ENCODE results near the gene RND1. TPM values are rescaled to one million over a fixed set of nuclear protein-coding genes. Genes with fewer than 3 reads are reported as not detected.

RND1 gene
- total RNA-seq, 2 donors from 2014 or later, result 0.41 to 1.6 TPM

DNA sequence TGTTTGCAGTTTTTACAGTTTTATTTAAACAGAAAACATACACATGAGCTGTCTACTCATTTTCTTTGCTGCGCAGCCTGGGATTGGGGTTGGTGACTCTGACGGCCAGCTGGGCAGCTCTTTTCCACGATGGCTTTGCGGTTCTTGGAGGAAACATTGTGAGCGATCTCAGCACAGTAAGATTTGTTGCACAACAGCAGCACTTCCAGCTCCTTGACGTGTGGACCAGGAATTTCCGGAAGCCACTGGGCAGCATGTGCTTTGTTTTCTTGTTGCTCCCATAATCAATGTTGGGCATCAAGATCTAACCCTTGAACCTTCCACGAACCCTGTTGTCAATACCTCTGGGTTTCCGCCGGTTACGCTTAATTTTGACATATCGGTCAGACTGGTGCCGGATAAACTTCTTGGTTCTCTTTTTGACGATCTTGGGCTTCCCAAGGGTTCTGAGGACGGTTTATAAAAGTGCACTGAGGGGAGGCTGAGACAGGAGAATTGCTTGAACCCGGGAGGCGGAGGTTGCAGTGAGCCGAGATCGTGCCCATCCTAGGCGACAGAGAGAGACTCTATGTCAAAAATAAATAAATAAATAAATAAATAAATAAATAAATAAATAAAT lies 37.8 kb upstream of the RND1 start:
- 69% methylated on average over 20 of the region's 20 CpGs for WGBS

DNA sequence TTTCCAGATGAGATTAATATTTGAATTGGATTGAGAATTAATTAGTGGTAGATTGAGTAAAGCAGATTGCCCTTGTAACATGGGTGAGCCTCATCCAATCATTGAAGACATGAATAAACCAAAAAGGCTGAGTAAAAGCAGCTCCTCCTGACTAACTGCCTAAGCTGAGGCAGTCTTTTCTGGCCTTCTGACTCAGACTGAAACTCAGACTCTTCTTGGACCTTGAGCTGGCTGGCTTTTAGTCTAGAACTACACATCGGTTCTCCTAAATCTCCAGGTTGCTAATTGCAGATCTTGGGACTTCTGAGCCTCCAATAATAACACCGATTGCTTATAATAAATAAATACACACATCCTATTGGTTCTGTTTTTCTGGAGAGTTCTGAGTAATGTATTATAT lies 35.6 kb upstream of the RND1 start:
- H3K27me3 ChIP-seq (replicated peaks; ENCODE audit: insufficient read depth), result no peaks in the 10 kb centered on the region
- no peak for DNase-seq (ENCODE audit: low spot score)
- TF ChIP-seq, protein P1, sequence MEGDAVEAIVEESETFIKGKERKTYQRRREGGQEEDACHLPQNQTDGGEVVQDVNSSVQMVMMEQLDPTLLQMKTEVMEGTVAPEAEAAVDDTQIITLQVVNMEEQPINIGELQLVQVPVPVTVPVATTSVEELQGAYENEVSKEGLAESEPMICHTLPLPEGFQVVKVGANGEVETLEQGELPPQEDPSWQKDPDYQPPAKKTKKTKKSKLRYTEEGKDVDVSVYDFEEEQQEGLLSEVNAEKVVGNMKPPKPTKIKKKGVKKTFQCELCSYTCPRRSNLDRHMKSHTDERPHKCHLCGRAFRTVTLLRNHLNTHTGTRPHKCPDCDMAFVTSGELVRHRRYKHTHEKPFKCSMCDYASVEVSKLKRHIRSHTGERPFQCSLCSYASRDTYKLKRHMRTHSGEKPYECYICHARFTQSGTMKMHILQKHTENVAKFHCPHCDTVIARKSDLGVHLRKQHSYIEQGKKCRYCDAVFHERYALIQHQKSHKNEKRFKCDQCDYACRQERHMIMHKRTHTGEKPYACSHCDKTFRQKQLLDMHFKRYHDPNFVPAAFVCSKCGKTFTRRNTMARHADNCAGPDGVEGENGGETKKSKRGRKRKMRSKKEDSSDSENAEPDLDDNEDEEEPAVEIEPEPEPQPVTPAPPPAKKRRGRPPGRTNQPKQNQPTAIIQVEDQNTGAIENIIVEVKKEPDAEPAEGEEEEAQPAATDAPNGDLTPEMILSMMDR (IDR thresholded peaks at IDR 0.05), result no peak
- TF ChIP-seq POLR2AphosphoS5 (IDR thresholded peaks at IDR 0.05) (no peak), POLR2A (IDR thresholded peaks at IDR 0.05) (no peak)
- WGBS, result 91% methylated on average over 2 of the region's 2 CpGs
- intact Hi-C loops (cut with DNase I), result no loop called here
- no peak overlapping the region for H3K27ac ChIP-seq
- H3K36me3 ChIP-seq, result no peaks in the 10 kb centered on the region
- H3K4me1 ChIP-seq (replicated peaks), result no peaks in the 10 kb centered on the region
- H3K9me3 ChIP-seq, result no peaks in the 10 kb centered on the region
- H3K4me3 ChIP-seq, result no peak overlapping the region

More for the DNA sequence above, 37.8 kb upstream of the RND1 start:
- peak overlapping the region in 1 of 2 donors; percentile 33 for H3K4me3 ChIP-seq
- H3K36me3 ChIP-seq, result no peaks in the 10 kb centered on the region
- H3K9me3 ChIP-seq, result no peaks in the 10 kb centered on the region
- intact Hi-C loops (cut with DNase I), result no loop called here
- H3K27ac ChIP-seq, result no peak overlapping the region
- H3K4me1 ChIP-seq (replicated peaks), result no peaks in the 10 kb centered on the region
- TF ChIP-seq, protein P1 (IDR thresholded peaks at IDR 0.05), result no peak
- TF ChIP-seq POLR2AphosphoS5 (IDR thresholded peaks at IDR 0.05) (no peak), POLR2A (IDR thresholded peaks at IDR 0.05) (no peak)
- H3K27me3 ChIP-seq (replicated peaks; ENCODE audit: insufficient read depth), result no peaks in the 10 kb centered on the region
- no peak for DNase-seq (ENCODE audit: low spot score)

- 82% methylated on average over 2 of the region's 2 CpGs for WGBS
- no peaks in the 10 kb centered on the region for H3K27me3 ChIP-seq (replicated peaks; ENCODE audit: insufficient read depth)
- no peaks in the 10 kb centered on the region for H3K36me3 ChIP-seq
- H3K9me3 ChIP-seq, result no peaks in the 10 kb centered on the region
- TF ChIP-seq, protein P1 (IDR thresholded peaks at IDR 0.05), result no peak
- TF ChIP-seq POLR2A (IDR thresholded peaks at IDR 0.05) (no peak), POLR2AphosphoS5 (IDR thresholded peaks at IDR 0.05) (no peak)
- DNase-seq (ENCODE audit: low spot score), result no peak
- H3K4me3 ChIP-seq, result no peak overlapping the region
- H3K4me1 ChIP-seq (replicated peaks), result no peaks in the 10 kb centered on the region
- intact Hi-C loops (cut with DNase I), result no loop called here
- H3K27ac ChIP-seq, result no peak overlapping the region
Measured at GRCh38 chr12:48899651-48900050, 34.0 kb upstream of the RND1 start.

DNA sequence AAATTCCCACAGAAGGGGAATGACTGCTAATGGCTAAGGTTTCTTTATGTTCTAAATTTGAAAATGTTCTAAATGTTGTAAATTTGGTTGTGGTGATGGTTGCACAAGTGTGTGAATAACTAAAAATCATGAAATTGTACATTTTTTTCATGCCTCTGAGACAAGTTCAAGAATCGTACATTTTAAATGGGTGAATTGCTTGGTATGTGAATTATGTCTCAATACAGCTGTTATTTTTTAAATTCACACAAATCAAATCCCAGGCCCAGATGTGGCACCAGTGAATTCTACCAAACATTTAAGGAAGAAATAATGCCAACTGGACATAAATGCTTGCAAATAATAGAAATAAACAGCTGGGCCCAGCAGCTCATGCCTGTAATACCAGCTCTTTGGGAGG lies 28.6 kb upstream of the RND1 start:
- no peaks in the 10 kb centered on the region for H3K27me3 ChIP-seq (replicated peaks; ENCODE audit: insufficient read depth)
- no peaks in the 10 kb centered on the region for H3K9me3 ChIP-seq
- no peak overlapping the region for H3K4me3 ChIP-seq
- TF ChIP-seq POLR2A (IDR thresholded peaks at IDR 0.05) (no peak), POLR2AphosphoS5 (IDR thresholded peaks at IDR 0.05) (no peak)
- TF ChIP-seq, protein P1 (IDR thresholded peaks at IDR 0.05), result no peak
- H3K27ac ChIP-seq, result no peak overlapping the region
- WGBS, result 85% methylated on average over 1 of the region's 1 CpG
- no peaks in the 10 kb centered on the region for H3K36me3 ChIP-seq
- intact Hi-C loops (cut with DNase I), result no loop called here
- no peaks in the 10 kb centered on the region for H3K4me1 ChIP-seq (replicated peaks)
- no peak for DNase-seq (ENCODE audit: low spot score)
